ENCODE data around the gene NLRP1. TPM values are rescaled to one million over a fixed set of nuclear protein-coding genes. Genes with fewer than 3 reads are reported as not detected.

NLRP1 gene
- total and polyA plus RNA-seq, 9 of the 15 experiments (the other 6 are each of a cell fraction or from before 2014, with no cell fraction given), result 4.0 to 69.4 (median 27.7) TPM

DNA sequence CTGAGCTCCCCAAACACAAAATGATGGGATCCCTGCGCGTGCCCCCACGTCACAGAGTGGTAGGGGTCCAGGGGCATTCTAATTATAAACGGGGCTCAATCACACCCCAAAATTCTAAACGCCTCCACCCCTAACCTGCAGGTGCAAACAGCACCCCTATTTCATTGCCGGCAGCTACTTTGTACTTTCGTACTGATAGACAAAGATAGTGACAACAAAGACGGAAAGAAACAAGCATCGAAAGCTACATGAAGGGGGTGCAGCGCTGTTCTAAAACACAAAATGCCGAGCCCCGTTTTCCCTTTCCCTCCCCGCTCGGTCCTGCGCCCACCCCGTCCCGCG, 84.1 kb downstream of the NLRP1 start (continued):
- TF ChIP-seq, protein P1, sequence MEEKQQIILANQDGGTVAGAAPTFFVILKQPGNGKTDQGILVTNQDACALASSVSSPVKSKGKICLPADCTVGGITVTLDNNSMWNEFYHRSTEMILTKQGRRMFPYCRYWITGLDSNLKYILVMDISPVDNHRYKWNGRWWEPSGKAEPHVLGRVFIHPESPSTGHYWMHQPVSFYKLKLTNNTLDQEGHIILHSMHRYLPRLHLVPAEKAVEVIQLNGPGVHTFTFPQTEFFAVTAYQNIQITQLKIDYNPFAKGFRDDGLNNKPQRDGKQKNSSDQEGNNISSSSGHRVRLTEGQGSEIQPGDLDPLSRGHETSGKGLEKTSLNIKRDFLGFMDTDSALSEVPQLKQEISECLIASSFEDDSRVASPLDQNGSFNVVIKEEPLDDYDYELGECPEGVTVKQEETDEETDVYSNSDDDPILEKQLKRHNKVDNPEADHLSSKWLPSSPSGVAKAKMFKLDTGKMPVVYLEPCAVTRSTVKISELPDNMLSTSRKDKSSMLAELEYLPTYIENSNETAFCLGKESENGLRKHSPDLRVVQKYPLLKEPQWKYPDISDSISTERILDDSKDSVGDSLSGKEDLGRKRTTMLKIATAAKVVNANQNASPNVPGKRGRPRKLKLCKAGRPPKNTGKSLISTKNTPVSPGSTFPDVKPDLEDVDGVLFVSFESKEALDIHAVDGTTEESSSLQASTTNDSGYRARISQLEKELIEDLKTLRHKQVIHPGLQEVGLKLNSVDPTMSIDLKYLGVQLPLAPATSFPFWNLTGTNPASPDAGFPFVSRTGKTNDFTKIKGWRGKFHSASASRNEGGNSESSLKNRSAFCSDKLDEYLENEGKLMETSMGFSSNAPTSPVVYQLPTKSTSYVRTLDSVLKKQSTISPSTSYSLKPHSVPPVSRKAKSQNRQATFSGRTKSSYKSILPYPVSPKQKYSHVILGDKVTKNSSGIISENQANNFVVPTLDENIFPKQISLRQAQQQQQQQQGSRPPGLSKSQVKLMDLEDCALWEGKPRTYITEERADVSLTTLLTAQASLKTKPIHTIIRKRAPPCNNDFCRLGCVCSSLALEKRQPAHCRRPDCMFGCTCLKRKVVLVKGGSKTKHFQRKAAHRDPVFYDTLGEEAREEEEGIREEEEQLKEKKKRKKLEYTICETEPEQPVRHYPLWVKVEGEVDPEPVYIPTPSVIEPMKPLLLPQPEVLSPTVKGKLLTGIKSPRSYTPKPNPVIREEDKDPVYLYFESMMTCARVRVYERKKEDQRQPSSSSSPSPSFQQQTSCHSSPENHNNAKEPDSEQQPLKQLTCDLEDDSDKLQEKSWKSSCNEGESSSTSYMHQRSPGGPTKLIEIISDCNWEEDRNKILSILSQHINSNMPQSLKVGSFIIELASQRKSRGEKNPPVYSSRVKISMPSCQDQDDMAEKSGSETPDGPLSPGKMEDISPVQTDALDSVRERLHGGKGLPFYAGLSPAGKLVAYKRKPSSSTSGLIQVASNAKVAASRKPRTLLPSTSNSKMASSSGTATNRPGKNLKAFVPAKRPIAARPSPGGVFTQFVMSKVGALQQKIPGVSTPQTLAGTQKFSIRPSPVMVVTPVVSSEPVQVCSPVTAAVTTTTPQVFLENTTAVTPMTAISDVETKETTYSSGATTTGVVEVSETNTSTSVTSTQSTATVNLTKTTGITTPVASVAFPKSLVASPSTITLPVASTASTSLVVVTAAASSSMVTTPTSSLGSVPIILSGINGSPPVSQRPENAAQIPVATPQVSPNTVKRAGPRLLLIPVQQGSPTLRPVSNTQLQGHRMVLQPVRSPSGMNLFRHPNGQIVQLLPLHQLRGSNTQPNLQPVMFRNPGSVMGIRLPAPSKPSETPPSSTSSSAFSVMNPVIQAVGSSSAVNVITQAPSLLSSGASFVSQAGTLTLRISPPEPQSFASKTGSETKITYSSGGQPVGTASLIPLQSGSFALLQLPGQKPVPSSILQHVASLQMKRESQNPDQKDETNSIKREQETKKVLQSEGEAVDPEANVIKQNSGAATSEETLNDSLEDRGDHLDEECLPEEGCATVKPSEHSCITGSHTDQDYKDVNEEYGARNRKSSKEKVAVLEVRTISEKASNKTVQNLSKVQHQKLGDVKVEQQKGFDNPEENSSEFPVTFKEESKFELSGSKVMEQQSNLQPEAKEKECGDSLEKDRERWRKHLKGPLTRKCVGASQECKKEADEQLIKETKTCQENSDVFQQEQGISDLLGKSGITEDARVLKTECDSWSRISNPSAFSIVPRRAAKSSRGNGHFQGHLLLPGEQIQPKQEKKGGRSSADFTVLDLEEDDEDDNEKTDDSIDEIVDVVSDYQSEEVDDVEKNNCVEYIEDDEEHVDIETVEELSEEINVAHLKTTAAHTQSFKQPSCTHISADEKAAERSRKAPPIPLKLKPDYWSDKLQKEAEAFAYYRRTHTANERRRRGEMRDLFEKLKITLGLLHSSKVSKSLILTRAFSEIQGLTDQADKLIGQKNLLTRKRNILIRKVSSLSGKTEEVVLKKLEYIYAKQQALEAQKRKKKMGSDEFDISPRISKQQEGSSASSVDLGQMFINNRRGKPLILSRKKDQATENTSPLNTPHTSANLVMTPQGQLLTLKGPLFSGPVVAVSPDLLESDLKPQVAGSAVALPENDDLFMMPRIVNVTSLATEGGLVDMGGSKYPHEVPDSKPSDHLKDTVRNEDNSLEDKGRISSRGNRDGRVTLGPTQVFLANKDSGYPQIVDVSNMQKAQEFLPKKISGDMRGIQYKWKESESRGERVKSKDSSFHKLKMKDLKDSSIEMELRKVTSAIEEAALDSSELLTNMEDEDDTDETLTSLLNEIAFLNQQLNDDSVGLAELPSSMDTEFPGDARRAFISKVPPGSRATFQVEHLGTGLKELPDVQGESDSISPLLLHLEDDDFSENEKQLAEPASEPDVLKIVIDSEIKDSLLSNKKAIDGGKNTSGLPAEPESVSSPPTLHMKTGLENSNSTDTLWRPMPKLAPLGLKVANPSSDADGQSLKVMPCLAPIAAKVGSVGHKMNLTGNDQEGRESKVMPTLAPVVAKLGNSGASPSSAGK (IDR thresholded peaks at IDR 0.05), result no peak
- TF ChIP-seq ZNF586 (CRISPR knock-in tag; conservative IDR thresholded peaks at IDR 0.05) (no peak), TBP (optimal IDR thresholded peaks at IDR 0.05; ENCODE audit: low read depth, low read length) (no peak), FOXA1 (IDR thresholded peaks at IDR 0.05; ENCODE audit: borderline replicate concordance) (no peak), ZKSCAN8 (CRISPR knock-in tag; IDR thresholded peaks at IDR 0.05) (no peak), GATA2 (CRISPR knock-in tag; IDR thresholded peaks at IDR 0.05) (no peak)
- TF ChIP-seq, protein P2, sequence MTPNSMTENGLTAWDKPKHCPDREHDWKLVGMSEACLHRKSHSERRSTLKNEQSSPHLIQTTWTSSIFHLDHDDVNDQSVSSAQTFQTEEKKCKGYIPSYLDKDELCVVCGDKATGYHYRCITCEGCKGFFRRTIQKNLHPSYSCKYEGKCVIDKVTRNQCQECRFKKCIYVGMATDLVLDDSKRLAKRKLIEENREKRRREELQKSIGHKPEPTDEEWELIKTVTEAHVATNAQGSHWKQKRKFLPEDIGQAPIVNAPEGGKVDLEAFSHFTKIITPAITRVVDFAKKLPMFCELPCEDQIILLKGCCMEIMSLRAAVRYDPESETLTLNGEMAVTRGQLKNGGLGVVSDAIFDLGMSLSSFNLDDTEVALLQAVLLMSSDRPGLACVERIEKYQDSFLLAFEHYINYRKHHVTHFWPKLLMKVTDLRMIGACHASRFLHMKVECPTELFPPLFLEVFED (CRISPR knock-in tag; conservative IDR thresholded peaks at IDR 0.05), result no peak

Data from K562 (cell line).